ENCODE results near the gene MTA1. TPM values are rescaled to one million over a fixed set of nuclear protein-coding genes. Genes with fewer than 3 reads are reported as not detected.

Gene MTA1
- total RNA-seq, 1 donor: 33.9 TPM

GRCh38 chr14:105464501-105464900, 44.9 kb downstream of the MTA1 start:
- Histone ChIP-seq H3K27me3 (ENCODE audit: insufficient read depth, low read length) (no peaks in the 10 kb centered on the region), H3K9me3 (ENCODE audit: low read depth, low read length) (no peaks in the 10 kb centered on the region), H3K4me3 (ENCODE audit: low read length) (no peak overlapping the region), H3K4me1 (ENCODE audit: insufficient read depth, low read length) (no peaks in the 10 kb centered on the region)

- Histone ChIP-seq H3K27me3 (ENCODE audit: insufficient read depth, low read length) (no peaks in the 10 kb centered on the region), H3K9me3 (ENCODE audit: low read depth, low read length) (no peaks in the 10 kb centered on the region), H3K4me1 (ENCODE audit: insufficient read depth, low read length) (no peaks in the 10 kb centered on the region), H3K4me3 (ENCODE audit: low read length) (no peak overlapping the region)
Observed at GRCh38 chr14:105465209-105466031, 45.8 kb downstream of the MTA1 start.

GRCh38 chr14:105466531-105467248, 47.1 kb downstream of the MTA1 start:
- Histone ChIP-seq H3K27me3 (ENCODE audit: insufficient read depth, low read length) (no peaks in the 10 kb centered on the region), H3K4me1 (ENCODE audit: insufficient read depth, low read length) (no peaks in the 10 kb centered on the region), H3K9me3 (ENCODE audit: low read depth, low read length) (no peaks in the 10 kb centered on the region), H3K4me3 (ENCODE audit: low read length) (no peak overlapping the region)

GRCh38 chr14:105467249-105467941, 47.8 kb downstream of the MTA1 start:
- H3K9me3 ChIP-seq (ENCODE audit: low read depth, low read length): no peaks in the 10 kb centered on the region
- H3K27me3 ChIP-seq (ENCODE audit: insufficient read depth, low read length): no peaks in the 10 kb centered on the region
- H3K4me3 ChIP-seq (ENCODE audit: low read length): no peak overlapping the region
- no peaks in the 10 kb centered on the region for H3K4me1 ChIP-seq (ENCODE audit: insufficient read depth, low read length)

- H3K4me3 ChIP-seq (ENCODE audit: low read length): no peak overlapping the region
- peaks cover 2% of the 10 kb centered on the region for H3K27me3 ChIP-seq (ENCODE audit: insufficient read depth, low read length)
- no peaks in the 10 kb centered on the region for H3K9me3 ChIP-seq (ENCODE audit: low read depth, low read length)
- no peaks in the 10 kb centered on the region for H3K4me1 ChIP-seq (ENCODE audit: insufficient read depth, low read length)
Observed at GRCh38 chr14:105467942-105468471, 48.4 kb downstream of the MTA1 start.

- Histone ChIP-seq H3K9me3 (ENCODE audit: low read depth, low read length) (no peaks in the 10 kb centered on the region), H3K4me1 (ENCODE audit: insufficient read depth, low read length) (peaks cover 5% of the 10 kb centered on the region), H3K27me3 (ENCODE audit: insufficient read depth, low read length) (peaks cover 6% of the 10 kb centered on the region), H3K4me3 (ENCODE audit: low read length) (no peak overlapping the region)
Observed at GRCh38 chr14:105468621-105469241, 49.1 kb downstream of the MTA1 start.

- Histone ChIP-seq H3K4me3 (ENCODE audit: low read length) (no peak overlapping the region), H3K27me3 (ENCODE audit: insufficient read depth, low read length) (peaks cover 7% of the 10 kb centered on the region), H3K4me1 (ENCODE audit: insufficient read depth, low read length) (peaks cover 8% of the 10 kb centered on the region), H3K9me3 (ENCODE audit: low read depth, low read length) (no peaks in the 10 kb centered on the region)
Observed at GRCh38 chr14:105469456-105470349, 50.1 kb downstream of the MTA1 start.

GRCh38 chr14:105470350-105471296, 51.0 kb downstream of the MTA1 start:
- no peaks in the 10 kb centered on the region for H3K9me3 ChIP-seq (ENCODE audit: low read depth, low read length)
- peaks cover 14% of the 10 kb centered on the region for H3K27me3 ChIP-seq (ENCODE audit: insufficient read depth, low read length)
- peaks cover 17% of the 10 kb centered on the region for H3K4me1 ChIP-seq (ENCODE audit: insufficient read depth, low read length)
- no peak overlapping the region for H3K4me3 ChIP-seq (ENCODE audit: low read length)

GRCh38 chr14:105471297-105471821, 51.7 kb downstream of the MTA1 start:
- Histone ChIP-seq H3K9me3 (ENCODE audit: low read depth, low read length) (no peaks in the 10 kb centered on the region), H3K27me3 (ENCODE audit: insufficient read depth, low read length) (peaks cover 21% of the 10 kb centered on the region), H3K4me3 (ENCODE audit: low read length) (no peak overlapping the region), H3K4me1 (ENCODE audit: insufficient read depth, low read length) (peaks cover 25% of the 10 kb centered on the region)

GRCh38 chr14:105471823-105472485, 52.3 kb downstream of the MTA1 start:
- Histone ChIP-seq H3K4me1 (ENCODE audit: insufficient read depth, low read length) (peaks cover 31% of the 10 kb centered on the region), H3K27me3 (ENCODE audit: insufficient read depth, low read length) (peaks cover 23% of the 10 kb centered on the region), H3K4me3 (ENCODE audit: low read length) (no peak overlapping the region), H3K9me3 (ENCODE audit: low read depth, low read length) (no peaks in the 10 kb centered on the region)

GRCh38 chr14:105472486-105472991, 52.9 kb downstream of the MTA1 start:
- H3K9me3 ChIP-seq (ENCODE audit: low read depth, low read length): no peaks in the 10 kb centered on the region
- H3K4me3 ChIP-seq (ENCODE audit: low read length): no peak overlapping the region
- H3K4me1 ChIP-seq (ENCODE audit: insufficient read depth, low read length): peaks cover 36% of the 10 kb centered on the region
- H3K27me3 ChIP-seq (ENCODE audit: insufficient read depth, low read length): peaks cover 23% of the 10 kb centered on the region

GRCh38 chr14:105473033-105473676, 53.5 kb downstream of the MTA1 start:
- H3K9me3 ChIP-seq (ENCODE audit: low read depth, low read length): no peaks in the 10 kb centered on the region
- H3K4me1 ChIP-seq (ENCODE audit: insufficient read depth, low read length): peaks cover 36% of the 10 kb centered on the region

More at GRCh38 chr14:105473033-105473676, 53.5 kb downstream of the MTA1 start:
- H3K27me3 ChIP-seq (ENCODE audit: insufficient read depth, low read length): peaks cover 23% of the 10 kb centered on the region
- H3K4me3 ChIP-seq (ENCODE audit: low read length): no peak overlapping the region

Data from mononuclear cell (primary cell).